Stimulated activated CD4-positive, alpha-beta T cell treated with anti-CD3 and anti-CD28 coated beads, Interleukin-1b, Interleukin-23, amount 100 ng/mL, for 48 hours (primary cell): ENCODE measurements around the gene LNP1.

Experiments used
- DNase-seq: peaks from one replicate; pipeline ENCODE4 v3.0.0-alpha.2; 2020

Gene LNP1

GRCh38 chr3:100483529-100483928 lies 82.2 kb downstream of the LNP1 start:
- DNase-seq, result no peak

DNA sequence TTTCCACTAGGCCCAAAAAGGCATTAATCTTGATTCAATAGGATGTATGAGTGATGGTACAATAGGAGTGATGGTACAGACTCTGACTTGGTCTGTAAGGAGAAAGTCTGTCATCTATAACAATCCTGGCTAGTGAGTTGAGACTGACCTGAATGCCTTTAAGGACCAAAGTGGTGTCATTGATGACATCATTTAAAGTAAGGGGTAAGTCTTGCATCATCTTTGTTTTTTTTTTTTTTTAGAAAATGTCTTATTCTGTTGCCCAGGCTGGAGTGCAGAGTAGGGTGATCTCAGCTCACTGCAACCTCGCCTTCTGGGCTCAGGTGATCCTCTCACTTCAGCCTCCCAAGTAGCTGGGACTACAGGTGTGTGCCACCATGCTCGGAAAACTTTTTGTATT lies 85.5 kb downstream of the LNP1 start:
- no peak for DNase-seq

- DNase-seq, result no peak
These were observed 87.8 kb downstream of the LNP1 start for GRCh38 chr3:100489118-100489517.

DNA sequence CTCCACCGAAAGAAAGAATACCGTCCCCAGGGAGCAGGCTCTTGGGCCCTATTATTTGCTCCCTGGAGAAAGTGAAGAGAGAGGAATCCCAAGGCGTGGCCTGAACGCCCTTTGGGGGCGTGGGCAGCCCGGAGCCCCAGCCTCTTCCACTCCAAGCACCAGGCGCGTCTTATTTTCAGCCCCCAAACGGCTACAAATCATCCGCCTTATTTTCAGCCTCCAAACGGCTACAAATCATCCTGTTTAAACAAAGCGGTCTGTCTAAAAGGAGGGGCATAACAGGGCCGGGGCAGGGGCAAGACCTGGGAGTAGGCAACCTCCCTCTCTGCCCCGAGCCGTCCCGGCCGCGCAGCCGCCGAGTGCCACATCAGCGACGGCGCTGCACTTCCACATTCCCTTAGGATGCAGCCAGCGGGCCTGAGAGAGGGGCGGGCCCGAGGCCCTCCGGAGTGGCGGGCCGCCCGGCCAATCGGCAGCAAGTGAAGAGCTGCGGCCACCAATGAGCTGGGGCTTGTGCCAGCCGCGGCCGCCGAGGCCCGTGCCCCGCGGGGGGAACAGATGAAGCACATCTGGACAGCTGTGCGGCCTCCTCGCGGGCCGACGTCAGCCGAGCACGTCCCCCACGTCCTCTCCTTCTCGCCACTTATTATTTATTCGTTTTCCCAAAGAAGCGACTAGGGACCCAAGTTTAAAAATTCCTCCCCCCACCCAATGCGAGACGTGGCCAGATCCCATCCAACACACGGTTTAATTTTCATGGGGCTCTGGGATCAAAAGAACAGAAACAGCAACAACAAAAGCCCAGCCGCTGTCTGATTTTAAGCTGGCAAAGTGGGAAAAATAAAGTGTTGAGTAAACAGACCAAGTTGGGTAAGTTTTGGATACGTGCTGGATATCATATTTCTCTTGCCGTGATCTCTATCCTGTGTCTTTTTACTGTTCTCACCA lies 91.0 kb downstream of the LNP1 start, which contains the start of gene TMEM45A:
Gene TMEM45A, plus strand, starts transcription at position 561 of the 948 bp plus-strand sequence. CDS start 62,593 bp downstream, outside the sequence.
- DNase-seq, result peak; percentile 84

- no peak for DNase-seq
These were observed 95.4 kb downstream of the LNP1 start for GRCh38 chr3:100496711-100497261.

DNA sequence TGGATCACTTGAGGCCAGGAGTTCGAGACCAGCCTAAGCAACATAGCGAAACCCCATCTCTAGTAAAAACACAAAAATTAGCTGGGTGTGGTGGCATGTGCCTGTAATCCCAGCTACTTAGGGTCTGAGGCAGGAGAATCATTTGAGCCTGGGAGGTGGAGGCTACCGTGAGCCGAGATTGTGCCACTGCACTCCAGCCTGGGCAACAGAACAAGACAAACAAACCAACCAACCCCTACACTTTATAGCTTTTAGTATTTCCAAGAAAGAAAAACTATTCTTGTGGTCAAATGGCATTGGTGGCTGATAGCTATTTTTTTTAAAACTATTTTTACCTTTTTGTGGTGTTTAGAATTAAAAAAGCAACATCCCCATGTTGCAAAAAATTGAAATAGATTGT lies 98.3 kb downstream of the LNP1 start:
- DNase-seq, result no peak

DNA sequence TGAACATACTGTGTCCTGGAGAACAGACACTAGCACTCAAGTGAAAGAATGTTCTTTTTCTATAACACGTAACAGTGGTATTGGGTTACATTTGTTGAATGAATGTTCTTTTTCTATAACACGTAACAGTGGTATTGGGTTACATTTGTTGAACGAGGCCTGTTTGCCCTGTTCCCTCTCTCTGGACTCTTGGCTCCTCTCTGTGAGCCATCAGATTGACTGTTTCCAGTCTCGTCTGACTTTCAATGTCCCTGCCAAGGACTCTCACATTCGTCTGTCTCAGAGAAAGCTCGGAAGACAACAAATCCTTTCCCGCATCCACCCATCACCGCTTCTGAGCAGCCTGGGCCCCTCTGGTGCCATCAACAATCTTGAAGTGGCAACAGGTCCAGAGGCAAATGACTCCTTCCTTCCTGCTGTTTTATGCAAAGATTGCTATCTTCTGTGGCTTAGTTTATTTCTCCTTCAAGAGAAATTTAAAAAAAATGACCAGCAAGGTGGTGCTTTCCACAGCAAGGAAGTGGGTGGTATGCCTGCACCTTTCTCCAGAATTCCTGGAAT lies 99.1 kb downstream of the LNP1 start:
- DNase-seq, result no peak

- DNase-seq, result no peak
These were observed 102.1 kb downstream of the LNP1 start for GRCh38 chr3:100503448-100503847.
